Measurements from ENCODE around the gene BPIFB1. TPM values are rescaled to one million over a fixed set of nuclear protein-coding genes. Genes with fewer than 3 reads are reported as not detected.

BPIFB1 gene
- total and polyA plus RNA-seq, 10 of the 15 experiments (the other 5 are each of a cell fraction or from before 2014, with no cell fraction given): 0.13 TPM; not detected in 9

GRCh38 chr20:33234050-33234449 lies 49.0 kb upstream of the BPIFB1 start:
- FAIRE-seq: no peak
- in situ Hi-C loops (cut with MboI): no loop called here

DNA sequence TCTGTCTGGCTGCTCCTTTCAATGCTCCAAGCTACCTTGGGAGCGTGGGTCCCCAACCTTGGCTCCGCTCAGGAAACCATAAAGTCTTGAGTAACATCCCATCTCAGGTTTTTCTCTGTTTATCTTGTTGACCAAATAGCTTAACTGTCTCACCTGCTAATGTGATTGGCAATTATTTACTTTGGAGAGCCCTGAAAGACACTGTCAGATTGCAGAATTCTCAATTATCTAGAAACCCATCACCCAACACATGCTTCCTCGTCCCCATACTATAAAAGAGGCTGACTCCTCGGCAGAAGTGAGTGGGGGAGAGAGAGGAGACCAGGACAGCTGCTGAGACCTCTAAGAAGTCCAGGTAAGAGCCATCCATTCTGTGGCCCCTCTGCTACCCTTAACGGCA lies 47.3 kb upstream of the BPIFB1 start, which contains the start of gene BPIFA1:
BPIFA1 (plus strand) TSS at position 301 of the 400 bp plus-strand sequence. CDS start 1,716 bp downstream, outside the sequence.
- no TSS peak for BruUV-seq (replicated peaks)
- Histone ChIP-seq H3K9me3 (replicated peaks; ENCODE audit: control insufficient read depth, insufficient read depth, low read length) (no peaks in the 10 kb centered on the region), H3K27me3 (replicated peaks in 1 of 2; ENCODE audit: control insufficient read depth in 2 of 2, insufficient read depth in 2 of 2, low read length in 1 of 2) (no peaks in the 10 kb centered on the region; a peak in 2 of 4 replicates), H3K4me1 (ENCODE audit: control insufficient read depth, insufficient read depth, low read length) (no peaks in the 10 kb centered on the region), H4K20me1 (ENCODE audit: control insufficient read depth, insufficient read depth) (no peaks in the 10 kb centered on the region), H3K9ac (ENCODE audit: control insufficient read depth, insufficient read depth, low read length) (no peak within 1 kb of the TSS), H3K4me2 (ENCODE audit: control insufficient read depth, insufficient read depth) (no peak within 1 kb of the TSS), H3K79me2 (ENCODE audit: control insufficient read depth, insufficient read depth, low read length) (no peaks in the 10 kb centered on the region), H3K36me3 (ENCODE audit: control insufficient read depth in 2 of 2, insufficient read depth in 2 of 2, low read length in 1 of 2) (no peaks in the 10 kb centered on the region), H3K4me3 (no peak within 1 kb of the TSS), H3K27ac (ENCODE audit: control insufficient read depth, insufficient read depth) (no peak within 1 kb of the TSS), H2AFZ (ENCODE audit: control insufficient read depth, low read depth, low read length) (no peak within 1 kb of the TSS)
- in situ Hi-C loops (cut with MboI): no loop called here
- CTCF ChIA-PET: no interaction called here
- RAD21 ChIA-PET (ENCODE audit: unreplicated experiment): no interaction called here
- no peak for FAIRE-seq
- 36% methylated on average over 5 of the region's 5 CpGs for WGBS (ENCODE audit: insufficient coverage, insufficient replicate concordance, low lambda C conversion rate, missing lambda C conversion rate)
- intact Hi-C loops (cut with micrococcal nuclease; ENCODE audit: unreplicated experiment): no loop called here
- no peak for ATAC-seq
- SMC1A ChIA-PET (ENCODE audit: uncharacterized antibody, unreplicated experiment): no interaction called here
- POLR2A ChIA-PET: no interaction called here
- TF ChIP-seq NR2C2 (IDR thresholded peaks at IDR 0.05; ENCODE audit: borderline replicate concordance, control insufficient read depth, insufficient read length, low read depth) (no peak), RCOR1 (conservative IDR thresholded peaks at IDR 0.05; ENCODE audit: low read depth, low read length) (no peak), CHD2 (IDR thresholded peaks at IDR 0.05; ENCODE audit: borderline replicate concordance, low read depth, low read length) (no peak), TCF12 (IDR thresholded peaks at IDR 0.05; ENCODE audit: low read depth, low read length) (no peak), SPI1 (IDR thresholded peaks at IDR 0.05; ENCODE audit: borderline replicate concordance, insufficient read depth, low read depth, low read length) (no peak), RAD21 (IDR thresholded peaks at IDR 0.05; ENCODE audit: insufficient read depth, low read depth, low read length) (no peak), ZBED1 (IDR thresholded peaks at IDR 0.05; ENCODE audit: borderline replicate concordance) (no peak), FOS (IDR thresholded peaks at IDR 0.05; ENCODE audit: borderline replicate concordance, extremely low read depth, insufficient read length) (no peak), MEF2B (IDR thresholded peaks at IDR 0.05; ENCODE audit: partially characterized antibody, poor library complexity, severe bottlenecking) (no peak)
- no peak for DNase-seq (ENCODE audit: low read depth, low spot score)

More at GRCh38 chr20:33234050-33234449, 49.0 kb upstream of the BPIFB1 start:
- Histone ChIP-seq H3K4me3 (no peak overlapping the region), H3K4me1 (ENCODE audit: control insufficient read depth, insufficient read depth, low read length) (no peaks in the 10 kb centered on the region), H2AFZ (ENCODE audit: control insufficient read depth, low read depth, low read length) (no peak overlapping the region), H3K27ac (ENCODE audit: control insufficient read depth, insufficient read depth) (no peak overlapping the region), H4K20me1 (ENCODE audit: control insufficient read depth, insufficient read depth) (no peaks in the 10 kb centered on the region), H3K4me2 (ENCODE audit: control insufficient read depth, insufficient read depth) (no peak overlapping the region), H3K36me3 (ENCODE audit: control insufficient read depth in 2 of 2, insufficient read depth in 2 of 2, low read length in 1 of 2) (no peaks in the 10 kb centered on the region), H3K79me2 (ENCODE audit: control insufficient read depth, insufficient read depth, low read length) (no peaks in the 10 kb centered on the region), H3K27me3 (replicated peaks in 1 of 2; ENCODE audit: control insufficient read depth in 2 of 2, insufficient read depth in 2 of 2, low read length in 1 of 2) (no peaks in the 10 kb centered on the region; a peak in 2 of 4 replicates), H3K9ac (ENCODE audit: control insufficient read depth, insufficient read depth, low read length) (no peak overlapping the region), H3K9me3 (replicated peaks; ENCODE audit: control insufficient read depth, insufficient read depth, low read length) (no peaks in the 10 kb centered on the region)
- ChIA-PET RAD21 (ENCODE audit: unreplicated experiment) (no interaction called here), SMC1A (ENCODE audit: uncharacterized antibody, unreplicated experiment) (no interaction called here), POLR2A (no interaction called here), CTCF (no interaction called here)
- no TSS peak for BruUV-seq (replicated peaks)
- DNase-seq (ENCODE audit: low read depth, low spot score): no peak
- 15% methylated on average over 2 of the region's 2 CpGs for WGBS (ENCODE audit: insufficient coverage, insufficient replicate concordance, low lambda C conversion rate, missing lambda C conversion rate)
- ATAC-seq: no peak
- intact Hi-C loops (cut with micrococcal nuclease; ENCODE audit: unreplicated experiment): no loop called here
- no peak for TF ChIP-seq HDAC2 (IDR thresholded peaks at IDR 0.05)
- TF ChIP-seq POLR2AphosphoS2 (IDR thresholded peaks at IDR 0.05; ENCODE audit: low read depth, low read length): no peak
- TF ChIP-seq KAT2A (conservative IDR thresholded peaks at IDR 0.05; ENCODE audit: control insufficient read depth, low read depth, low read length): no peak
- no peak for TF ChIP-seq ATF7 (IDR thresholded peaks at IDR 0.05; ENCODE audit: low read depth)
- TF ChIP-seq MXI1 (IDR thresholded peaks at IDR 0.05; ENCODE audit: low read depth, low read length): no peak
- TF ChIP-seq PAX5 (IDR thresholded peaks at IDR 0.05; ENCODE audit: borderline replicate concordance, low read depth, low read length): no peak
- no peak for TF ChIP-seq YBX1 (IDR thresholded peaks at IDR 0.05)
- no peak for TF ChIP-seq CHD1 (IDR thresholded peaks at IDR 0.05; ENCODE audit: low read depth, low read length)
- TF ChIP-seq NR2F1 (conservative IDR thresholded peaks at IDR 0.05): no peak
- no peak for TF ChIP-seq BCL11A (IDR thresholded peaks at IDR 0.05; ENCODE audit: low read depth, low read length)
- TF ChIP-seq NFXL1 (IDR thresholded peaks at IDR 0.05; ENCODE audit: borderline replicate concordance): no peak
- no peak for TF ChIP-seq LARP7 (IDR thresholded peaks at IDR 0.05)
- TF ChIP-seq ZSCAN29 (IDR thresholded peaks at IDR 0.05): no peak
